Mesendoderm (in vitro differentiated cells): ENCODE results near the gene SEPTIN7.

Experiments used
- DNase-seq: peaks from one replicate; pipeline ENCODE4 v3.0.0; 2013
- H2AK5ac ChIP-seq: 2 replicates; pipeline ENCODE4 v1.6.1; 2013; ENCODE audit warnings: low read length, inconsistent platforms
- H2BK120ac ChIP-seq: 2 replicates; pipeline ENCODE4 v1.6.1; 2013; ENCODE audit warnings: low read depth, mild to moderate bottlenecking, low read length, moderate library complexity, mixed read lengths
- H2BK15ac ChIP-seq: replicated peaks from 2 replicates; pipeline ENCODE4 v1.6.1; 2013; ENCODE audit warnings: low read depth, mild to moderate bottlenecking, moderate library complexity
- H2BK5ac ChIP-seq: 2 replicates; pipeline ENCODE4 v1.6.1; 2013; ENCODE audit warnings: low read length, inconsistent platforms
- H3K18ac ChIP-seq: 2 replicates; pipeline ENCODE4 v1.6.1; 2013; ENCODE audit warnings: mild to moderate bottlenecking, low read length, mixed read lengths
- H3K23ac ChIP-seq: one replicate; pipeline ENCODE4 v1.6.1; 2013; ENCODE audit warnings: low read length
- H3K27ac ChIP-seq: 2 replicates; pipeline ENCODE4 v1.5.1; 2013; ENCODE audit warnings: low read depth, mild to moderate bottlenecking, inconsistent platforms, low read length, moderate library complexity
- H3K27me3 ChIP-seq: 2 replicates; pipeline ENCODE4 v1.6.1; 2013; ENCODE audit warnings: low read length, control low read depth, mild to moderate bottlenecking, inconsistent platforms; ENCODE audit not compliant: insufficient read depth, poor library complexity
- H3K36me3 ChIP-seq: 2 replicates; pipeline ENCODE4 v1.6.1; 2013; ENCODE audit warnings: low read length, inconsistent platforms; ENCODE audit not compliant: control insufficient read depth, insufficient read depth
- H3K4ac ChIP-seq: one replicate; pipeline ENCODE4 v1.6.1; 2013; ENCODE audit warnings: low read depth, mild to moderate bottlenecking, low read length, moderate library complexity
- H3K4me1 ChIP-seq: 2 replicates; pipeline ENCODE4 v1.6.1; 2013; ENCODE audit warnings: low read depth, low read length, inconsistent platforms; ENCODE audit not compliant: control insufficient read depth
- H3K4me2 ChIP-seq: 2 replicates; pipeline ENCODE4 v1.6.1; 2013; ENCODE audit warnings: low read length
- H3K4me3 ChIP-seq: 2 replicates; pipeline ENCODE4 v1.5.1; 2013; ENCODE audit warnings: mild to moderate bottlenecking, low read length
- H3K56ac ChIP-seq: one replicate; pipeline ENCODE4 v1.6.1; 2013; ENCODE audit warnings: low read length
- H3K79me1 ChIP-seq: 2 replicates; pipeline ENCODE4 v1.6.1; 2013; ENCODE audit warnings: low read length, inconsistent platforms
- H3K79me2 ChIP-seq: 2 replicates; pipeline ENCODE4 v1.6.1; 2013; ENCODE audit warnings: mild to moderate bottlenecking, low read length; ENCODE audit not compliant: control insufficient read depth, insufficient read depth
- H3K9ac ChIP-seq: 2 replicates; pipeline ENCODE4 v1.6.1; 2013; ENCODE audit warnings: low read length, inconsistent platforms
- H4K5ac ChIP-seq: one replicate; pipeline ENCODE4 v1.6.1; 2013; ENCODE audit warnings: low read length
- H4K8ac ChIP-seq: one replicate; pipeline ENCODE4 v1.6.1; 2013; ENCODE audit warnings: low read depth, mild to moderate bottlenecking, control low read depth, low read length, moderate library complexity
- WGBS: extraction: QIAGEN DNeasy Blood & Tissue Kit; methylation state at CpG from one replicate; pipeline ENCODE4 v1.1.7; 2013; ENCODE audit warnings: low lambda C conversion rate, missing lambda C conversion rate; ENCODE audit not compliant: insufficient coverage; ENCODE audit errors: extremely low coverage; 5-methylcytosine and 5-hydroxymethylcytosine counted together

SEPTIN7 gene

GRCh38 chr7:35846816-35847412 is 46.1 kb downstream of the SEPTIN7 start:
- no peak overlapping the region for H2AK5ac ChIP-seq

GRCh38 chr7:35848725-35849124 is 47.9 kb downstream of the SEPTIN7 start:
- H3K23ac ChIP-seq: no peak overlapping the region
- H4K8ac ChIP-seq: no peak overlapping the region
- no peak overlapping the region for H3K4ac ChIP-seq
- no CpG with 5 or more reads among the region's 2 CpGs for WGBS
- H3K4me3 ChIP-seq: no peak overlapping the region
- H3K79me2 ChIP-seq: peaks cover 15% of the 10 kb centered on the region
- no peak overlapping the region for H3K27ac ChIP-seq
- H3K56ac ChIP-seq: no peak overlapping the region
- no peak overlapping the region for H2BK120ac ChIP-seq
- H3K18ac ChIP-seq: no peak overlapping the region
- no peak overlapping the region for H4K5ac ChIP-seq
- H3K4me1 ChIP-seq: no peaks in the 10 kb centered on the region
- H3K9ac ChIP-seq: no peak overlapping the region
- H3K4me2 ChIP-seq: no peak overlapping the region
- peak; percentile 37 for DNase-seq
- H3K36me3 ChIP-seq: peaks cover 2% of the 10 kb centered on the region
- no peak overlapping the region for H2BK5ac ChIP-seq
- no peaks in the 10 kb centered on the region for H3K27me3 ChIP-seq
- no peak overlapping the region for H2AK5ac ChIP-seq
- H3K79me1 ChIP-seq: peaks cover 7% of the 10 kb centered on the region
- no peak overlapping the region for H2BK15ac ChIP-seq

More at GRCh38 chr7:35846816-35847412, 46.1 kb downstream of the SEPTIN7 start:
- H4K5ac ChIP-seq: no peak overlapping the region
- H2BK120ac ChIP-seq: no peak overlapping the region
- H3K4me1 ChIP-seq: no peaks in the 10 kb centered on the region
- H3K27ac ChIP-seq: no peak overlapping the region
- peaks cover 2% of the 10 kb centered on the region for H3K36me3 ChIP-seq
- no peak overlapping the region for H3K56ac ChIP-seq
- no peak overlapping the region for H3K4me2 ChIP-seq
- no peak overlapping the region for H3K4me3 ChIP-seq
- no peak overlapping the region for H3K4ac ChIP-seq
- no CpG with 5 or more reads among the region's 11 CpGs for WGBS
- H3K79me2 ChIP-seq: peaks cover 11% of the 10 kb centered on the region
- no peak overlapping the region for H2BK15ac ChIP-seq
- peaks cover 5% of the 10 kb centered on the region for H3K79me1 ChIP-seq
- H2BK5ac ChIP-seq: no peak overlapping the region
- H3K18ac ChIP-seq: no peak overlapping the region
- H4K8ac ChIP-seq: no peak overlapping the region
- no peak overlapping the region for H3K23ac ChIP-seq
- no peaks in the 10 kb centered on the region for H3K27me3 ChIP-seq
- no peak for DNase-seq
- H3K9ac ChIP-seq: no peak overlapping the region

- Histone ChIP-seq H3K18ac (no peak overlapping the region), H2AK5ac (no peak overlapping the region), H3K4me2 (no peak overlapping the region), H4K5ac (no peak overlapping the region), H3K27me3 (no peaks in the 10 kb centered on the region), H3K4me3 (no peak overlapping the region), H3K4ac (no peak overlapping the region), H3K79me2 (peaks cover 17% of the 10 kb centered on the region), H3K23ac (no peak overlapping the region), H3K27ac (no peak overlapping the region), H3K4me1 (no peaks in the 10 kb centered on the region), H3K9ac (no peak overlapping the region), H4K8ac (no peak overlapping the region), H3K56ac (no peak overlapping the region), H2BK15ac (no peak overlapping the region), H2BK5ac (no peak overlapping the region), H2BK120ac (no peak overlapping the region), H3K79me1 (peaks cover 8% of the 10 kb centered on the region), H3K36me3 (peaks cover 2% of the 10 kb centered on the region)
- peak; percentile 54 for DNase-seq
- no CpG with 5 or more reads among the region's 7 CpGs for WGBS
These were observed 48.4 kb downstream of the SEPTIN7 start for GRCh38 chr7:35849158-35849831.

GRCh38 chr7:35849954-35850353 is 49.1 kb downstream of the SEPTIN7 start:
- H3K27ac ChIP-seq: no peak overlapping the region
- no peaks in the 10 kb centered on the region for H3K27me3 ChIP-seq
- no peaks in the 10 kb centered on the region for H3K4me1 ChIP-seq
- H2AK5ac ChIP-seq: no peak overlapping the region
- no peak overlapping the region for H4K5ac ChIP-seq
- H3K79me2 ChIP-seq: peaks cover 19% of the 10 kb centered on the region
- H3K4me2 ChIP-seq: no peak overlapping the region
- H4K8ac ChIP-seq: no peak overlapping the region
- no peak overlapping the region for H3K9ac ChIP-seq
- H3K4ac ChIP-seq: no peak overlapping the region
- no peak overlapping the region for H2BK5ac ChIP-seq
- no peak overlapping the region for H3K18ac ChIP-seq
- H3K23ac ChIP-seq: no peak overlapping the region
- H2BK15ac ChIP-seq: no peak overlapping the region
- no peak overlapping the region for H3K56ac ChIP-seq
- no peak overlapping the region for H3K4me3 ChIP-seq
- no peak for DNase-seq
- H3K36me3 ChIP-seq: peaks cover 2% of the 10 kb centered on the region
- H2BK120ac ChIP-seq: no peak overlapping the region
- peaks cover 10% of the 10 kb centered on the region for H3K79me1 ChIP-seq
